Stimulated activated CD4-positive, alpha-beta T cell treated with anti-CD3 and anti-CD28 coated beads, Interleukin-12 subunit alpha, Interleukin-12 subunit beta, amount 100 ng/mL, for 4 hours (primary cell): ENCODE data around the gene SLC35F1.

ENCODE experiments used
- DNase-seq: peaks from one replicate; pipeline ENCODE4 v3.0.0-alpha.2; 2020

SLC35F1 gene

GRCh38 chr6:118206221-118206620 lies 299.2 kb downstream of the SLC35F1 start:
- DNase-seq = no peak

DNA sequence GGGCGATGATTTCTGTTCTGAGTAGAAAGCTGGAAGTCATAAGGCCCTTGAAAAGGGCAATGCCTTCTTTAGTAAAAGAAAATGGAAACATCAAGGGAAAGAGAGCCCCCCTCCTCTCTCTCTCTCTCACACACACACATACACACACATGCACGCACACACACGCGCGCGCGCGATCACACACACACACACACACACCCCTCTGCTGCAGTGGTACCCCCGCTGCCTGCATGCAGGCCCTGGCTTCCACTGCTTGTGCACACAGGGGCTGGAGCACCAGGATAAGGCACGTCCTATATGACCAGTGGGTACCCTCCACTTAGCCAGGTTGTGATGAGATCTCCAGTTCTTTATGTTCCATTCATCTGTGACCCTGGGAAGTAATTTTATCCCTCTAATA lies 300.9 kb downstream of the SLC35F1 start:
- DNase-seq = no peak

DNA sequence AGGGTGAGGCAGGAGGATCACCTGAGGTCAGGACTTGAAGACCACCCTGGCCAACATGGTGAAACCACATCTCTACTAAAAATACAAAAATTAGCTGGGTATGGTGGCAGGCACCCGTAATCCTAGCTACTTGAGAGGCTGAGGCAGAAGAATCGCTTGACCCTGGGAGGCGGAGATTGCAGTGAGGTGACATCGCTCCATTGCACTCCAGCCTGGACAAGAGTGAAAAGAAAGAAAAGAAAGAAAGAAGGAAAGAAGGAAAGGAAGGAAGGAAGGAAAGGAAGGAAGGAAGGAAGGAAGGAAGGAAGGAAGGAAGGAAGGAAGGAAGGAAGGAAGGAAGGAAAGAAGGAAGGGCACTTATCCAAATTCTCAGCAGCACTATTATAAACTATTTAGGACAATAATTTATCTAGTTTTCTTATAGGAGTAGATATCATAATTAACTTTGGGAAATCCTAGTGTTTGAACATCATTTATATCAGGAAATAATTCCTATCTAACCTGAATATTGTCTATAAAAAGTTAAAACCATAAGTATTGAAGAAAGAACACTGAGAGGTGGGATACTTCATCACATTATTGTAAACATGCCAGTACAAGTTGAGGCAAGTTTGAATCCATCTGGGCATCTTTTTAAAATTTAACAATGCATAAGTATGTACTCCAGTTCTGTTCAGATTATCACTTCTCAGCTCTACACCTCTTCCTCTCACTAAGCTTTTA lies 305.5 kb downstream of the SLC35F1 start:
- DNase-seq = no peak

- DNase-seq = no peak
Observed at GRCh38 chr6:118215269-118215668, 308.2 kb downstream of the SLC35F1 start.

- DNase-seq = no peak
Observed at GRCh38 chr6:118216751-118217150, 309.7 kb downstream of the SLC35F1 start.

GRCh38 chr6:118218156-118218555 lies 311.1 kb downstream of the SLC35F1 start:
- no peak for DNase-seq

- DNase-seq = no peak
Observed at GRCh38 chr6:118220429-118221128, 313.5 kb downstream of the SLC35F1 start.

GRCh38 chr6:118223316-118223715 lies 316.3 kb downstream of the SLC35F1 start:
- DNase-seq = no peak

DNA sequence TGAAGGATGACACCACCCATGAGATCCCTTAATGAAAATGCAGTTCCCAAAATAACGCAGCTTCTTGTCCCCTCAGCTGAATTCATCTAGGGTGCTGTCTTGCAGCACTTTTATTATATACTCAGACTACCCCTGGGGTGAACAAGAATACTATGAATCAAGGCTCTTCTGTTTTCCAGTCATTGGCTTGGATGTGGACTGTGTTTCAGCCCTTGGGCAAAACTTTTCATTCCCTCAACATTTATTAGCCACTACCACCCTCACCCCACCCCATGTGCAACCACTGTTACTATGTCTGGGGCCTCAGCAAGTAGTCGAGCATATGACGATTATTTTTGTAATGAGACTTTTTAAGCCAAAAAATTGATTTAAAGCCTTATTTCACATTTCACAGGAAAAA lies 321.8 kb downstream of the SLC35F1 start:
- no peak for DNase-seq

DNA sequence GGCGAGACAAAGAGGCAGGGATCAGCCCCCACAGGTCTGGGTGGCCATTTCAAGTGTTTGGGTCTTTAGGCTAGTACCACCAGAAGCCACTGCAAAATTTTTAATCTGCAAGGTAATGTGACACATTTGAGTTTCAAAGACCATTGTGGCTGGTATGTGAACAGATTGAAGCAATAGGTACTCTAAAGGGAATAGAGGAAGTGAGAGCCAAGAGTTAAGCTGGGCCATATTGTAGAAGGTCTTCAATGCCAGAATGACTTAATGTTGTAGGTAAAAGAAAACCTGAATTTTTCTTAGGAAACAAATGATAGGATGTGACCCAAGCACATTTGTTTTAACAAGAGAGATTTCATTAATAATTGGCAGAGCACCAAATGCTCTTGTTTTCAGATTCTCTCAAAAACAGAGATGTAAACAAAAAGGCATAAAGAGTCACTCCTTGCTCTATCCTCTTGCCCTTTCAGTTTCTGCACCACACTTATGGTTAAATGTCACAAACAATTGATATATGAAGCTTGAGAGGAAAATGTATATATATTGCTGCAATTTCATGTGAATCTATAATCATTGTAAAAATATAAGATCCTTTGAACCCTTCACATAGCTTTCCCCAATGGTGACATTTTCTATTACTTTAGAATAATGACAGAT lies 333.9 kb downstream of the SLC35F1 start:
- no peak for DNase-seq

DNA sequence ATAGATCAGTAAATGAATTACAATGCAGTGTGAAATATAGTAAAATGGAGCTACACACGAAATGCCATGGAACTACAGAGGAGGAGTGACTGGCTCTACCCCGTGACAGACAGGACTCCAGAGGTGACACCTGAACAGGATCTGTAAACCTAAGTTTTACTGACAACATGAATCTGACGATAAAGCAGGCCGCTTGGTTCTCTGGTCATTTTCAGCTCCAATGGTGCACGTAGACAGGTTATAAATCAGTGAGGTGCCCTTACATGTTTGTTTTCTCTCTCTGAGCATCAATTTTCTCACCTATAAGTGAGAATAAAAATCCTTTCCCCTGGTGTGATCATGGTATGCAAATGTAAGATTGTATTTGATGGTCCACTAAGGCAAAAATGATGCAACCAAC lies 339.3 kb downstream of the SLC35F1 start:
- no peak for DNase-seq

- no peak for DNase-seq
Observed at GRCh38 chr6:118248171-118248570, 341.1 kb downstream of the SLC35F1 start.

DNA sequence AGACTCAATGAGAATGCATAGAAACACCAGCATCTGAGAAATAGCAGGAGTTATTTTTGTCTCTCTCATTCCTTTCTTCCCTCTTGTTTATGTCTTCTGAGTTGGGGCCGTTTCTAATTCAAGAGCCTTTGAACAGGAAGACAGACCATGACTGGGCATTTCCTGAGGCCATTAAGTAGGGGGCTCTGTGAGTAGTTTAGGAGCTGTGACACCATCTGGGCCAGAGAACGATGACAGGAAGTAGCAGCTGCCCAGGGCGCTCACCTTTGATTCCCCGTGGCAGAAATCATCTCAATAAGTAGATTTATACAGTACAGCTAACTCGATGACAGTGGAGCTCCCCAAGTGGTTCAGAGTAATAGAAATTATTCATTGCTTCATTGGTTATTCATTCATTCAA lies 342.6 kb downstream of the SLC35F1 start:
- DNase-seq = no peak

DNA sequence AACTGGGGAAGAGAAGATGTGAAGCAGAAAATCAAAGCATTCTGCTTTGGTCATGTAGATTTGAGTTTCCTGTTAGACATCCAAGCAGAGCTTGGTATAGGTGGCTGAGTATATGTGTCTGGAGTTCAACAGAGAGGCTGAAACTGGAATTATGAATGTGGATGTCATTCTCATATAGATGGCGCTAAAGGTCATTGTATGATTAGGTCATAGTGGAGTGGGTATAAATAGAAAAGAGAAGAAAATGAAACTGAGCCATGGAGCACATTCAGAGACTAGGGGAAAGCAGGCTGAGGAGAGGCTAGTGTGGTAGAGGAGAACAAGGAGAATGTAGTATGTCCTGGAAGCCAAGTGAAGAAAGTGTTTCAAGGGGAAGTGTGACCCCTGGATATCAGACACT lies 345.4 kb downstream of the SLC35F1 start:
- DNase-seq = no peak

GRCh38 chr6:118253741-118254140 lies 346.7 kb downstream of the SLC35F1 start:
- DNase-seq = no peak

GRCh38 chr6:118260833-118261232 lies 353.8 kb downstream of the SLC35F1 start:
- no peak for DNase-seq

DNA sequence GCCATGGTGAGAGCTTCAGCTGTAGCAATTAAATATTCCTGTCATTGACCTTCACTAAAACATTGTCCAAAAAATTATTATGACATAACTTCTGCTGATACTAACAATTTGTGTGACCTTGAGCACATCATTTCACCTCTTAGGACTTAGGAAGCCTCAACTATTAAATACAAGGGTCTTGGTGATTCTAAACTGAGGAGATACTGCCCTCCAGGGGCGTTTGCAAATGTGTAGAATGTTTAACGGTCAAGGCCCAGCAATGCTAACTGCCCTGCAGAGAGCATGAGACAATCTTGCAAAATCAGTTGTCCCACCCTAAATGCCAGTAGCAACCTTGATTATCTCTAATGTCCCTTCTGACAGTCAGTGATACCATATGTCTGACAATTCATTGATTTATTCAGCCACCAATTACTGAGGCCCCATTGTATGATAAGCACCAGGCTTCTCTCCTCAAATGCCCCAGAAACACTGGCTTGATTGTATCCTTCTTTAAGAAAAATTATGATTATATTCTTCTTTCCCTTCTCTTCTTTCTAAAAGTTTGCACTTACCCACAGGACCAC lies 356.9 kb downstream of the SLC35F1 start:
- DNase-seq = no peak

- no peak for DNase-seq
Observed at GRCh38 chr6:118269659-118270058, 362.6 kb downstream of the SLC35F1 start.

GRCh38 chr6:118277631-118278030 lies 370.6 kb downstream of the SLC35F1 start:
- no peak for DNase-seq

- no peak for DNase-seq
Observed at GRCh38 chr6:118280210-118280609, 373.1 kb downstream of the SLC35F1 start.

GRCh38 chr6:118281291-118281690 lies 374.2 kb downstream of the SLC35F1 start:
- DNase-seq = no peak

DNA sequence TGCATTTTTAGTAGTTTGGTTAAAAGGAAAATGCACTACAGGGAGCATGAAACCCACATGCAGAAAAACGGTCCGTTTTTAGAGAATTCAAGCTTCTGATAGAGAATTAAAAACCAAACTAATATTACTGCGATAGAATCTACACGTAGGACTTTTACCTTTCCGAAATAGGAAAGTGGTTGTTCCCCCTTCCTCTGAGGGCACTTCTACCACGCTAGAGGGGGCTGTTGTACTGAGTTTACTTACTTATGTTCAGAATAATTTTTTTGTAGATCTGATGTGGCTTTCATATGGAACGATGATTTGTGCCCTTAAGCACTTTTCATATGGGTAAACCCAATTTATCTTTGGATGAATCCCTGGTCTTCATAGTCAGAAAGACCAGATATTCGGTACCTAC lies 376.7 kb downstream of the SLC35F1 start:
- peak; percentile 13 for DNase-seq

DNA sequence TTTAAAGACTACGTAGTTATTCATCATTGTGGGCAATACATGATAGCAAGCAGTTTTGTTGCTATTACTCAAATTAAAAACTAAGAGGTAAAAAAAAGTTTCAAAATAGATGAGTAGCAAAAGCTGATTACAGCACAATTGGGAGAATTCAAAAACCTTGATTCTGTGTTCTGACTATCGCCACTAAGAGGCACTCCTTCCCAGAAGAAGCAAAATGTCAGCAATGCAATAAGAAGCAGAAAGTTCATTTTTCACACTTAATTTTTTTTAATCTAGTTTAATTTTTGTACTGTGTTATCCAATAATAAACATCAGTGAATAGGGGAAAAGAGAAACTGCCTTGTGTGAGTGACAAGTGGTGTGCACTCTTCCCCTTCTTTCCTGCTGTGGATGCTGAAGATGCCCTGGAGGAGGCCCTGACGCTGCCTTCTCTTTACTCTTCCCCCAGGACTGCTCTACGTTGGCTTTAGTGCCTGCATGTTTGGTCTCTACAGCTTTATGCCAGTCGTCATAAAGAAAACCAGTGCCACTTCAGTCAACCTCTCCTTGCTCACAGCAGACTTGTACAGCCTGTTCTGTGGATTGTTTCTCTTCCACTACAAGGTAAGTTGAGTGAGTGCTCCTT lies 377.8 kb downstream of the SLC35F1 start:
- no peak for DNase-seq
